A549 (cell line): Measurements from ENCODE around the gene TBX18. TPM values are rescaled to one million over a fixed set of nuclear protein-coding genes. Genes with fewer than 3 reads are reported as not detected.

Experiments used
- ATAC-seq, 2 experiments: fragments of 200-7000 bp in 1 of 2; fragments of >200 bp in 1 of 2; cut with Nextera tagmentation in 1 of 2; cut with Tn5 transposase in 1 of 2; 3 replicates each; pipeline versions ENCODE4 v1.8.0 to v1.9.1; 2018 to 2020; ENCODE audit warnings: mild to moderate bottlenecking in 1 of 2, moderate library complexity in 1 of 2
- CTCF ChIA-PET: fragments of 300-600 bp; sonication (Branson Sonifier 250); formaldehyde crosslinking; extraction: SDS; loops from one replicate; lab custom pipeline; 2021; ENCODE audit warnings: antibody characterized with exemption, inconsistent platforms; lab: Yijun Ruan, JAX
- POLR2A ChIA-PET: fragments of 350-600 bp; formaldehyde crosslinking; extraction: SDS; loops from one replicate; lab custom pipeline; 2021; ENCODE audit warnings: antibody characterized with exemption, inconsistent platforms; lab: Yijun Ruan, JAX
- DNase-seq, 2 experiments: peaks; one replicate each; pipeline versions ENCODE4 v3.0.0 to v3.0.0-alpha.2; 2011 to 2016; ENCODE audit warnings: low read depth in 1 of 2, low spot score in 1 of 2
- FAIRE-seq: peaks from 2 replicates; lab custom pipeline; 2011; peaks lifted over from hg19 to GRCh38; lab: Jason Lieb, UNC
- H3K27ac ChIP-seq, 2 experiments: fragments of >200 bp; sonication (Bioruptor Twin); formaldehyde crosslinking; 3 replicates each; pipeline ENCODE4 v1.5.1; 2016 to 2017
- H3K4me1 ChIP-seq: fragments of >200 bp; sonication (Bioruptor Twin); formaldehyde crosslinking; 3 replicates; pipeline ENCODE4 v1.6.1; 2016
- H3K4me2 ChIP-seq: fragments of >200 bp; sonication (Bioruptor Twin); formaldehyde crosslinking; 3 replicates; pipeline ENCODE4 v1.6.1; 2016
- H3K4me3 ChIP-seq: fragments of >200 bp; sonication (Bioruptor Twin); formaldehyde crosslinking; 3 replicates; pipeline ENCODE4 v1.5.1; 2016
- H3K9me3 ChIP-seq: fragments of >200 bp; sonication (Bioruptor Twin); formaldehyde crosslinking; 3 replicates; pipeline ENCODE4 v1.6.1; 2016
- BHLHE40 ChIP-seq: IDR thresholded peaks from 2 replicates; pipeline ENCODE4 v1.6.1; 2012; ENCODE audit warnings: low read depth, low read length, inconsistent platforms
- CBX2 ChIP-seq: fragments of 200-600 bp; sonication (generic); IDR thresholded peaks from 2 replicates; pipeline ENCODE4 v1.6.1; 2016; ENCODE audit warnings: low read depth, mild to moderate bottlenecking, borderline replicate concordance
- CBX8 ChIP-seq: fragments of 200-600 bp; sonication (generic); IDR thresholded peaks from 2 replicates; pipeline ENCODE4 v1.6.1; 2016
- CHD2 ChIP-seq: fragments of 150-350 bp; IDR thresholded peaks from 2 replicates; pipeline ENCODE4 v1.6.1; 2014; ENCODE audit warnings: low read length; ENCODE audit not compliant: partially characterized antibody
- CHD4 ChIP-seq: fragments of 200-600 bp; sonication (generic); IDR thresholded peaks from 2 replicates; pipeline ENCODE4 v1.6.1; 2016; ENCODE audit warnings: antibody characterized with exemption, mild to moderate bottlenecking, borderline replicate concordance
- EP300 ChIP-seq, 2 experiments: fragments of >200 bp; sonication (Bioruptor Twin); formaldehyde crosslinking; IDR thresholded peaks; 2 replicates in 1 of 2; 3 replicates in 1 of 2; pipeline ENCODE4 v1.6.1; 2016 to 2017
- ESRRA ChIP-seq: fragments of 150-350 bp; IDR thresholded peaks from 2 replicates; pipeline ENCODE4 v1.6.1; 2014; ENCODE audit warnings: mild to moderate bottlenecking, low read length, borderline replicate concordance
- GATA3 ChIP-seq: IDR thresholded peaks from 2 replicates; pipeline ENCODE4 v1.6.1; 2012; ENCODE audit warnings: borderline replicate concordance
- HDAC2 ChIP-seq: fragments of 200-600 bp; sonication (generic); IDR thresholded peaks from 2 replicates; pipeline ENCODE4 v1.6.1; 2016
- KDM1A ChIP-seq: fragments of 200-600 bp; sonication (generic); IDR thresholded peaks from 2 replicates; pipeline ENCODE4 v1.6.1; 2016; ENCODE audit warnings: low read depth, mild to moderate bottlenecking
- KDM5A ChIP-seq: fragments of 200-600 bp; sonication (generic); IDR thresholded peaks from 2 replicates; pipeline ENCODE4 v1.6.1; 2016; ENCODE audit warnings: antibody characterized with exemption, mild to moderate bottlenecking
- MAZ ChIP-seq: fragments of 150-350 bp; IDR thresholded peaks from 2 replicates; pipeline ENCODE4 v1.6.1; 2014; ENCODE audit warnings: antibody characterized with exemption, low read depth, low read length, borderline replicate concordance
- POLR2AphosphoS2 ChIP-seq: conservative IDR thresholded peaks from 2 replicates; pipeline ENCODE4 v1.6.1; 2012; ENCODE audit warnings: low read length, improper control_type of control experiment, inconsistent platforms
- RCOR1 ChIP-seq: fragments of 150-350 bp; IDR thresholded peaks from 2 replicates; pipeline ENCODE4 v1.6.1; 2014; ENCODE audit warnings: antibody characterized with exemption, low read length, low read depth
- RFX5 ChIP-seq: fragments of 450-650 bp; IDR thresholded peaks from 2 replicates; pipeline ENCODE4 v1.7.1; 2014; ENCODE audit warnings: antibody characterized with exemption, mild to moderate bottlenecking, moderate library complexity
- SMC3 ChIP-seq: fragments of >200 bp; sonication (Bioruptor Twin); formaldehyde crosslinking; IDR thresholded peaks from 3 replicates; pipeline ENCODE4 v1.6.1; 2018; ENCODE audit warnings: inconsistent platforms
- ZC3H11A ChIP-seq: fragments of 450-650 bp; IDR thresholded peaks from 2 replicates; pipeline ENCODE4 v1.6.1; 2014; ENCODE audit warnings: antibody characterized with exemption, mild to moderate bottlenecking
- ZFP36 ChIP-seq: fragments of 450-650 bp; IDR thresholded peaks from 2 replicates; pipeline ENCODE4 v1.6.1; 2014; ENCODE audit warnings: borderline replicate concordance; ENCODE audit not compliant: partially characterized antibody
- ZNF302 ChIP-seq: fragments of 250-450 bp; sonication (Bioruptor Pico); IDR thresholded peaks from 2 replicates; pipeline ENCODE4 v1.9.0; 2021; ENCODE audit warnings: inconsistent platforms, mild to moderate bottlenecking, moderate library complexity
- ZSCAN20 ChIP-seq: fragments of 250-450 bp; sonication (Bioruptor Pico); IDR thresholded peaks from 2 replicates; pipeline ENCODE4 v1.8.0; 2022; ENCODE audit warnings: mild to moderate bottlenecking, moderate library complexity
- polyA plus RNA-seq, 4 experiments: library from polyadenylated mRNA; depleted of rRNA in 3 of 4; stranded (reverse); fragments of >200 nt; fragmentation: RNase III in 1 of 4; extraction: RNeasy Plus Mini Kit Qiagen cat#74134 plus additional on column Dnase treatment in 1 of 4; gene quantifications; 2 replicates in 3 of 4; 3 replicates in 1 of 4; pipeline ENCODE4 v1.2.3, GENCODE V29; 2011 to 2017
- TF ChIP-seq, protein P1 (sequence below): fragments of >200 bp; sonication (Bioruptor Twin); formaldehyde crosslinking; IDR thresholded peaks from 3 replicates; pipeline ENCODE4 v1.5.1; 2016
- TF ChIP-seq, protein P2 (sequence below): fragments of 150-350 bp; IDR thresholded peaks from 2 replicates; pipeline ENCODE4 v1.6.1; 2014; ENCODE audit warnings: low read depth, mild to moderate bottlenecking, low read length
- TF ChIP-seq, protein P3 (sequence below): IDR thresholded peaks from 2 replicates; pipeline ENCODE4 v1.6.1; 2012
- TF ChIP-seq, protein P4 (sequence below): fragments of 250-450 bp; sonication (Bioruptor Pico); IDR thresholded peaks from 2 replicates; pipeline ENCODE4 v1.5.0; 2021; ENCODE audit warnings: mild to moderate bottlenecking, moderate library complexity, borderline replicate concordance
- TF ChIP-seq, protein P5 (sequence below): fragments of >200 bp; sonication (Bioruptor Twin); formaldehyde crosslinking; IDR thresholded peaks from 2 replicates; pipeline ENCODE4 v1.6.1; 2016
- TF ChIP-seq, protein P6 (sequence below): IDR thresholded peaks from 2 replicates; pipeline ENCODE4 v1.6.1; 2012; ENCODE audit warnings: low read depth, borderline replicate concordance
- TF ChIP-seq, protein P7 (sequence below): fragments of 450-650 bp; IDR thresholded peaks from 2 replicates; pipeline ENCODE4 v1.6.1; 2014; ENCODE audit warnings: antibody characterized with exemption
- TF ChIP-seq, protein P8 (sequence below): IDR thresholded peaks from 2 replicates; pipeline ENCODE4 v1.6.1; 2012

The TBX18 gene
- polyA plus RNA-seq, 2 of the 4 experiments (the other 2 are of a cell fraction), result 20.8 to 67.4 TPM

DNA sequence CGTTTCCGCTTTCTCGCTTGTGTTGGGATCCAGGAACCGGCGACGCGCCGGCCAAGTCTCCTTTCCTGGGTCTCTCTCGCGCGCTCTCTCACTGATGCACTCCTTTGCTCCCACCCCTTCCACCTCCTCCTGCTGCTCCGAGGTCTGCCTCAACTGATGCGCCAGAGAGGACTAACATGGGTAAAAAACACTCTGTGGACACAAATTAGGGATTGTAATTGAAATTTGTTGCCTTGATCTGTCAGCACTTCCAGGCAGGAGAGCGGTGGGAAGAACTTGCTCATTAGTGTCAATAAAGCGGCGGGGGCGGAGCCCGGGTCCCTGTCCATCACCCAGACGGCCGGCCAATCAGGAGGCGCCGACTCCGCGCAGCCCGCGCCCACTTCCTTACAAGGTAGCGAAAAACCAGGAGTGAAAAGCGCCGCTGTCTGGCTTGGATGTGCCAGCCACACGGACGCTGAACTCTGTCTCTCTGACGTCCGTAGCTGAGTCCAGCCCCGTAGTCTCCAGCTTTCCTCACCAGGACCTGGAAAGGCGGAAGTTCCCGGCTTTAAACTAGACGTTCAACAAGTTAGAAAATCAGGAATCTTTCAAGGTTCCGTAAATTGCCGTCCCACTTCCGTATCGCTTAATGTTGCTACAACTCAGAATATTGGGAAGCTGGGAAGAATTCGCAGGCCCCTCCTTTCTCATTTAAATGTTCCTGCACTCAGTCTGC lies at the start of gene TBX18 (continued):
- TF ChIP-seq, protein P1, sequence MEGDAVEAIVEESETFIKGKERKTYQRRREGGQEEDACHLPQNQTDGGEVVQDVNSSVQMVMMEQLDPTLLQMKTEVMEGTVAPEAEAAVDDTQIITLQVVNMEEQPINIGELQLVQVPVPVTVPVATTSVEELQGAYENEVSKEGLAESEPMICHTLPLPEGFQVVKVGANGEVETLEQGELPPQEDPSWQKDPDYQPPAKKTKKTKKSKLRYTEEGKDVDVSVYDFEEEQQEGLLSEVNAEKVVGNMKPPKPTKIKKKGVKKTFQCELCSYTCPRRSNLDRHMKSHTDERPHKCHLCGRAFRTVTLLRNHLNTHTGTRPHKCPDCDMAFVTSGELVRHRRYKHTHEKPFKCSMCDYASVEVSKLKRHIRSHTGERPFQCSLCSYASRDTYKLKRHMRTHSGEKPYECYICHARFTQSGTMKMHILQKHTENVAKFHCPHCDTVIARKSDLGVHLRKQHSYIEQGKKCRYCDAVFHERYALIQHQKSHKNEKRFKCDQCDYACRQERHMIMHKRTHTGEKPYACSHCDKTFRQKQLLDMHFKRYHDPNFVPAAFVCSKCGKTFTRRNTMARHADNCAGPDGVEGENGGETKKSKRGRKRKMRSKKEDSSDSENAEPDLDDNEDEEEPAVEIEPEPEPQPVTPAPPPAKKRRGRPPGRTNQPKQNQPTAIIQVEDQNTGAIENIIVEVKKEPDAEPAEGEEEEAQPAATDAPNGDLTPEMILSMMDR, result no peak
- TF ChIP-seq HDAC2 (no peak), SMC3 (no peak), CBX2 (no peak), RFX5 (0 out of 2 replicates have a peak, but pooled peaks have one; percentile 20), RCOR1 (no peak), CBX8 (no peak), KDM5A (no peak), ZNF302 (CRISPR knock-in tag) (no peak), CHD4 (no peak), EP300 (IDR thresholded peaks at IDR 0.05) (no peak), ZC3H11A (no peak), CHD2 (no peak), ESRRA (no peak)
- TF ChIP-seq, protein P2, sequence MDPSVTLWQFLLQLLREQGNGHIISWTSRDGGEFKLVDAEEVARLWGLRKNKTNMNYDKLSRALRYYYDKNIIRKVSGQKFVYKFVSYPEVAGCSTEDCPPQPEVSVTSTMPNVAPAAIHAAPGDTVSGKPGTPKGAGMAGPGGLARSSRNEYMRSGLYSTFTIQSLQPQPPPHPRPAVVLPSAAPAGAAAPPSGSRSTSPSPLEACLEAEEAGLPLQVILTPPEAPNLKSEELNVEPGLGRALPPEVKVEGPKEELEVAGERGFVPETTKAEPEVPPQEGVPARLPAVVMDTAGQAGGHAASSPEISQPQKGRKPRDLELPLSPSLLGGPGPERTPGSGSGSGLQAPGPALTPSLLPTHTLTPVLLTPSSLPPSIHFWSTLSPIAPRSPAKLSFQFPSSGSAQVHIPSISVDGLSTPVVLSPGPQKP, result no peak
- TF ChIP-seq, protein P3, sequence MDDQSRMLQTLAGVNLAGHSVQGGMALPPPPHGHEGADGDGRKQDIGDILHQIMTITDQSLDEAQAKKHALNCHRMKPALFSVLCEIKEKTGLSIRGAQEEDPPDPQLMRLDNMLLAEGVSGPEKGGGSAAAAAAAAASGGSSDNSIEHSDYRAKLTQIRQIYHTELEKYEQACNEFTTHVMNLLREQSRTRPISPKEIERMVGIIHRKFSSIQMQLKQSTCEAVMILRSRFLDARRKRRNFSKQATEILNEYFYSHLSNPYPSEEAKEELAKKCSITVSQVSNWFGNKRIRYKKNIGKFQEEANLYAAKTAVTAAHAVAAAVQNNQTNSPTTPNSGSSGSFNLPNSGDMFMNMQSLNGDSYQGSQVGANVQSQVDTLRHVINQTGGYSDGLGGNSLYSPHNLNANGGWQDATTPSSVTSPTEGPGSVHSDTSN, result peak; percentile 92
- TF ChIP-seq, protein P4, sequence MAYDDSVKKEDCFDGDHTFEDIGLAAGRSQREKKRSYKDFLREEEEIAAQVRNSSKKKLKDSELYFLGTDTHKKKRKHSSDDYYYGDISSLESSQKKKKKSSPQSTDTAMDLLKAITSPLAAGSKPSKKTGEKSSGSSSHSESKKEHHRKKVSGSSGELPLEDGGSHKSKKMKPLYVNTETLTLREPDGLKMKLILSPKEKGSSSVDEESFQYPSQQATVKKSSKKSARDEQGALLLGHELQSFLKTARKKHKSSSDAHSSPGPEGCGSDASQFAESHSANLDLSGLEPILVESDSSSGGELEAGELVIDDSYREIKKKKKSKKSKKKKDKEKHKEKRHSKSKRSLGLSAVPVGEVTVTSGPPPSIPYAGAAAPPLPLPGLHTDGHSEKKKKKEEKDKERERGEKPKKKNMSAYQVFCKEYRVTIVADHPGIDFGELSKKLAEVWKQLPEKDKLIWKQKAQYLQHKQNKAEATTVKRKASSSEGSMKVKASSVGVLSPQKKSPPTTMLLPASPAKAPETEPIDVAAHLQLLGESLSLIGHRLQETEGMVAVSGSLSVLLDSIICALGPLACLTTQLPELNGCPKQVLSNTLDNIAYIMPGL (CRISPR knock-in tag), result no peak
- TF ChIP-seq, protein P5, sequence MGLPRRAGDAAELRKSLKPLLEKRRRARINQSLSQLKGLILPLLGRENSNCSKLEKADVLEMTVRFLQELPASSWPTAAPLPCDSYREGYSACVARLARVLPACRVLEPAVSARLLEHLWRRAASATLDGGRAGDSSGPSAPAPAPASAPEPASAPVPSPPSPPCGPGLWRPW, result no peak
- TF ChIP-seq, protein P6, sequence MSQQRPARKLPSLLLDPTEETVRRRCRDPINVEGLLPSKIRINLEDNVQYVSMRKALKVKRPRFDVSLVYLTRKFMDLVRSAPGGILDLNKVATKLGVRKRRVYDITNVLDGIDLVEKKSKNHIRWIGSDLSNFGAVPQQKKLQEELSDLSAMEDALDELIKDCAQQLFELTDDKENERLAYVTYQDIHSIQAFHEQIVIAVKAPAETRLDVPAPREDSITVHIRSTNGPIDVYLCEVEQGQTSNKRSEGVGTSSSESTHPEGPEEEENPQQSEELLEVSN, result 0 out of 2 replicates have a peak, but pooled peaks have one; percentile 28
- TF ChIP-seq, protein P7, sequence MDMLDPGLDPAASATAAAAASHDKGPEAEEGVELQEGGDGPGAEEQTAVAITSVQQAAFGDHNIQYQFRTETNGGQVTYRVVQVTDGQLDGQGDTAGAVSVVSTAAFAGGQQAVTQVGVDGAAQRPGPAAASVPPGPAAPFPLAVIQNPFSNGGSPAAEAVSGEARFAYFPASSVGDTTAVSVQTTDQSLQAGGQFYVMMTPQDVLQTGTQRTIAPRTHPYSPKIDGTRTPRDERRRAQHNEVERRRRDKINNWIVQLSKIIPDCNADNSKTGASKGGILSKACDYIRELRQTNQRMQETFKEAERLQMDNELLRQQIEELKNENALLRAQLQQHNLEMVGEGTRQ, result no peak

DNA sequence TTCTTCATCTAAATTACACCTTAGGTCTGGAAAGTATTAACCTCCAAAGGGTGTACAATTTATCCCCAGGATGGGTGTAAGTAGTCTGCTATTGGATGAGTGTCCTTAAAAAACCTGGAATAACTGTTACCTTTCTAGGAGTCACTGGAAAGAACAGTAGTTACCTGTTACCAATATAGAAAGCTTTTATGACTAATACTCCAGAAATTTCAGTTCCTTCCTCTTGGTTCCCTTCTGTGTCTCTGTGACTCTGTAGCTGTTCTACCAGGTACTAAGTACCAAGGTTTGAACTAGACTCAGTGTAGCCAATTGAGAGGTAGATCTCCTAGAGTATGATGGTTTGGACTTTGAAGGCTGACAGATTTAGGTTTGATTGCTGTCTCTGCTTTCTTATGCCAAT lies 47.0 kb upstream of the TBX18 start:
- POLR2A ChIA-PET, result no interaction called here
- H3K4me2 ChIP-seq, result no peak overlapping the region
- ATAC-seq (no peak), FAIRE-seq (no peak), DNase-seq (no peak)
- no peak overlapping the region for H3K27ac ChIP-seq
- no peaks in the 10 kb centered on the region for H3K4me1 ChIP-seq
- H3K4me3 ChIP-seq, result no peak overlapping the region
- CTCF ChIA-PET, result no interaction called here
- TF ChIP-seq, protein P8, sequence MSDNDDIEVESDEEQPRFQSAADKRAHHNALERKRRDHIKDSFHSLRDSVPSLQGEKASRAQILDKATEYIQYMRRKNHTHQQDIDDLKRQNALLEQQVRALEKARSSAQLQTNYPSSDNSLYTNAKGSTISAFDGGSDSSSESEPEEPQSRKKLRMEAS, result no peak
- TF ChIP-seq RCOR1 (no peak), KDM1A (no peak), MAZ (no peak), ZSCAN20 (no peak), BHLHE40 (no peak), GATA3 (no peak), CHD4 (no peak), POLR2AphosphoS2 (no peak), ZFP36 (no peak)
- TF ChIP-seq, protein P4 (CRISPR knock-in tag), result no peak
- no peaks in the 10 kb centered on the region for H3K9me3 ChIP-seq
